ENCODE data around the gene ELF2. TPM values are rescaled to one million over a fixed set of nuclear protein-coding genes. Genes with fewer than 3 reads are reported as not detected.

The ELF2 gene
- total RNA-seq, 2 donors from 2014 or later = 80.6 to 111 TPM

DNA sequence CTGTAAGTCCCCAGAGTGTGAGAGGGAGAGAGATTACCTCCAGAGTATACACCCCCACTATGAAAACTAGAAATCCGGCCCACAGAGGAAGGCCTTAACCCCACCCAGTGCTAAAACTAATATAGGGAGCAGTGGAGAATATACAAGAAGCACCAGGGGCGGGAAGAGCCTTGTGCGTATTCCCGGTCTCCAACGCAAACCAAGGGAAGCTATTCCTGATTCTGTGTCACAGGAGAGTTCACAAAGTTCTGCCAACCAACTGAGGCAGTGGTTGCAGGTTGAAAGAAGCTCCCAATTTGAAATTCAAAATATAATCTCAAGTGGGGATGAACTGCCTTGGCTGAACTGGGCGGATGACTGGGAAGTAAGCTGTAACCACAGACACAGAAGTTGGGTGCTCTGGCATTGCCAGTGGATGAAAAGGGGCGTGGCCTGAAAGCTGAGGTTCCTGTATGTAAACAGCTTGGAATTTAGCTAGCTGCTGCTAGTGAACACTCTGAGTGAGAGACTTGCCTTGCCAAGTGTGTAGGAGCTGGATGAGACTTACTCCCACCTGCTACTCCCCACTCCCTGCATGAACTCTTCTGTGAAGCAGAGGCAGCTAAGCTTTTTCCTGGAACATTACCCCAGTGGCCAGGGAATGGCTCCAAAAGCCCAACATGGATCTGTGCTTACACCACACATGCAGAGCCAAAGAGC, 32.7 kb downstream of the ELF2 start:
- Histone ChIP-seq H3K4me1 (ENCODE audit: control insufficient read depth in 1 of 2, low read depth in 2 of 2) (peaks cover 26 to 62% of the 10 kb centered on the region in 2 donors), H3K27ac (no peak overlapping the region), H3K4me3 (no peak overlapping the region), H3K27me3 (replicated peaks; ENCODE audit: insufficient read depth) (no peaks in the 10 kb centered on the region), H3K36me3 (no peaks in the 10 kb centered on the region), H3K9me3 (no peaks in the 10 kb centered on the region)
- TF ChIP-seq, protein P1, sequence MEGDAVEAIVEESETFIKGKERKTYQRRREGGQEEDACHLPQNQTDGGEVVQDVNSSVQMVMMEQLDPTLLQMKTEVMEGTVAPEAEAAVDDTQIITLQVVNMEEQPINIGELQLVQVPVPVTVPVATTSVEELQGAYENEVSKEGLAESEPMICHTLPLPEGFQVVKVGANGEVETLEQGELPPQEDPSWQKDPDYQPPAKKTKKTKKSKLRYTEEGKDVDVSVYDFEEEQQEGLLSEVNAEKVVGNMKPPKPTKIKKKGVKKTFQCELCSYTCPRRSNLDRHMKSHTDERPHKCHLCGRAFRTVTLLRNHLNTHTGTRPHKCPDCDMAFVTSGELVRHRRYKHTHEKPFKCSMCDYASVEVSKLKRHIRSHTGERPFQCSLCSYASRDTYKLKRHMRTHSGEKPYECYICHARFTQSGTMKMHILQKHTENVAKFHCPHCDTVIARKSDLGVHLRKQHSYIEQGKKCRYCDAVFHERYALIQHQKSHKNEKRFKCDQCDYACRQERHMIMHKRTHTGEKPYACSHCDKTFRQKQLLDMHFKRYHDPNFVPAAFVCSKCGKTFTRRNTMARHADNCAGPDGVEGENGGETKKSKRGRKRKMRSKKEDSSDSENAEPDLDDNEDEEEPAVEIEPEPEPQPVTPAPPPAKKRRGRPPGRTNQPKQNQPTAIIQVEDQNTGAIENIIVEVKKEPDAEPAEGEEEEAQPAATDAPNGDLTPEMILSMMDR (IDR thresholded peaks at IDR 0.05) = no peak
- no peak for DNase-seq (ENCODE audit: low spot score)
- no peak for ATAC-seq (ENCODE audit: insufficient number of reproducible peaks, low FRiP score, low read depth)

DNA sequence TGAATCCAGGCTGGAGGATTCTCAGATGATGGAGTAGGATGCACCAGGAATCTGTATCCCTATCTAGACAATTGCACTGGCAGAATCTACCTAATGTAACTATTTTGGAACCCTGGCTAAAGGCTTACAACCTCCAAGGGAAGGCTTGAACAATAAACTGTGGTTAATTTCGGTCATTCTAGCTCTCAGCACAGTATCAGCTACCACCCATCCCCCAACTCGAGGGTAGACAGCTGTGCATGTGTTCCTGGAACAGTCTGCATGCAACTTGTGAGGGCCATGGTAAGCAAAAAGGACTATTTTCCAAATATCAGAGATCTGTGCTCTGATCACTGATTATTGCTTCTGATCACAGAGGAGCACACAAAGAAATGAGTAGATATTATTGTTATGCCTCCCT, 34.0 kb downstream of the ELF2 start:
- Histone ChIP-seq H3K27ac (no peak overlapping the region), H3K4me3 (no peak overlapping the region), H3K27me3 (replicated peaks; ENCODE audit: insufficient read depth) (no peaks in the 10 kb centered on the region), H3K36me3 (no peaks in the 10 kb centered on the region), H3K9me3 (no peaks in the 10 kb centered on the region), H3K4me1 (ENCODE audit: control insufficient read depth in 1 of 2, low read depth in 2 of 2) (peaks cover 28 to 62% of the 10 kb centered on the region in 2 donors)
- TF ChIP-seq, protein P1 (IDR thresholded peaks at IDR 0.05) = no peak
- DNase-seq (ENCODE audit: low spot score) = no peak
- no peak for ATAC-seq (ENCODE audit: insufficient number of reproducible peaks, low FRiP score, low read depth)

DNA sequence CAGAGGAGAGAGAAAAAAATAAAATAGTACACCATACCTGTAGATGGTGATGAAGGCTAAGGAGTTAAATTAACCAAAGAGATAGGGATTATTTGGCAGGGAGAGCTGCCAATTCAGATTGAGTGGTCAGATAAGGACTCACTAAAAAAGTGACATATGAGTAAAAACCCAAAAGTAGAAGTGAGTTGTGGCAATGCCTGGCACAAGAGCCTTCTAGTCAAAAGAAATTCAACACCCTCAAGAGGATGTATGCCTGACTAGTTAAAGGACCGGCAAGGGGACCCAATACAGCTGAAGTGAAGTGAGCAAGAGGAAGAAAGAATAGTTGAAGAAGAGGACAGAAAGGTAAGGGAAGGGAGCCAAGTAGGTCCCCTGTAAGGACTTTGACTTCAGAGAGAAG, 34.9 kb downstream of the ELF2 start:
- no peak overlapping the region for H3K4me3 ChIP-seq
- H3K36me3 ChIP-seq = peaks cover 6% of the 10 kb centered on the region
- peaks cover 34 to 60% of the 10 kb centered on the region in 2 donors for H3K4me1 ChIP-seq (ENCODE audit: control insufficient read depth in 1 of 2, low read depth in 2 of 2)
- no peaks in the 10 kb centered on the region for H3K27me3 ChIP-seq (replicated peaks; ENCODE audit: insufficient read depth)
- ATAC-seq (ENCODE audit: insufficient number of reproducible peaks, low FRiP score, low read depth) = no peak
- no peaks in the 10 kb centered on the region for H3K9me3 ChIP-seq
- TF ChIP-seq, protein P1 (IDR thresholded peaks at IDR 0.05) = no peak
- DNase-seq (ENCODE audit: low spot score) = no peak
- H3K27ac ChIP-seq = no peak overlapping the region

DNA sequence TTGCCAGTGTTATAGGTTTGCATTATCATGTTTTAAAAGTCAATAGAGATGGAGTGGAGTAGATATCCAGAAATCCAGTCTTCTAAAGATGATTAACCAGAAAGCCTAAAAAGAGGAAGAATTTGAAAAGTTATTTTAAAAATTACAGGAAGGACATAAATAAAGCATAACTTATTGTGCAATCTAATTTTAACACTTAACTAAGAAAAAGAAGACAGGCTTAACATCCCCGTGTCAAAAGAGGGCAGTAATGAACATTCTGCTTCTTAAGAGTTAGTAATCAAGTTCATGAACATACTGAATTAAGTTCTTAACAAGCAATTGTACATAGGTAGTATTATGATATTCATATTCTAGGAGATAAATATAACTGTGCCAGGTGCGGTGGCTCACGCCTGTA, 39.3 kb downstream of the ELF2 start:
- no peak for ATAC-seq (ENCODE audit: insufficient number of reproducible peaks, low FRiP score, low read depth)
- TF ChIP-seq, protein P1 (IDR thresholded peaks at IDR 0.05) = no peak
- H3K4me1 ChIP-seq (ENCODE audit: control insufficient read depth in 1 of 2, low read depth in 2 of 2) = peaks cover 22 to 24% of the 10 kb centered on the region in 2 donors
- DNase-seq (ENCODE audit: low spot score) = no peak
- H3K27me3 ChIP-seq (replicated peaks; ENCODE audit: insufficient read depth) = no peaks in the 10 kb centered on the region
- no peak overlapping the region for H3K4me3 ChIP-seq
- H3K36me3 ChIP-seq = peaks cover 16% of the 10 kb centered on the region
- no peak overlapping the region for H3K27ac ChIP-seq
- no peaks in the 10 kb centered on the region for H3K9me3 ChIP-seq

DNA sequence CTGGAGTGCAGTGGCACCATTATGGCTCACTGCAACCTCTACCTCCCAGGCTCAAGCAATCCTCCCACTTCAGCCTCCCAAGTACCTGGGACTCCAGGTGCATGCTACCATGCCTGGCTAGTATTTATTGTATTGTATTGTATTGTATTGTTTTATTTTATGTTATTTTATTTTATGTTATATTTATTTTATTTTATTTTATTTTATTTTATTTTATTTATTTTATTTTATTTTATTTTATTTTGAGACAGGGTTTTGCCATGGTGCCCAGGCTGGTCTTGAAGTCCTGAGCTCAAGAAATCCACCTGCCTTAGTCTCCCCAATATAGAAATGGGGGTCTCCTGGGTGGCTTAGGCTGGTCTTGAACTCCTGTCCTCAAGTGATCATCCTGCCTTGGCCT, 42.6 kb downstream of the ELF2 start:
- peaks cover 16% of the 10 kb centered on the region for H3K36me3 ChIP-seq
- no peak overlapping the region for H3K27ac ChIP-seq
- H3K9me3 ChIP-seq = no peaks in the 10 kb centered on the region
- ATAC-seq (ENCODE audit: insufficient number of reproducible peaks, low FRiP score, low read depth) = no peak
- H3K4me1 ChIP-seq (ENCODE audit: control insufficient read depth in 1 of 2, low read depth in 2 of 2) = peaks cover 27 to 30% of the 10 kb centered on the region in 2 donors
- H3K4me3 ChIP-seq = no peak overlapping the region
- no peak for DNase-seq (ENCODE audit: low spot score)
- H3K27me3 ChIP-seq (replicated peaks; ENCODE audit: insufficient read depth) = no peaks in the 10 kb centered on the region
- TF ChIP-seq, protein P1 (IDR thresholded peaks at IDR 0.05) = no peak
